Activated CD4-positive, CD25-positive, alpha-beta regulatory T cell treated with anti-CD3 and anti-CD28 coated beads, Interleukin-2, amount 50 U/mL, for 24 hours (primary cell): Measurements from ENCODE around the gene TAF4.

Experiments
- ATAC-seq, 2 donors: fragments of 150-1000 bp; cut with Tn5 transposase; one replicate each; pipeline ENCODE4 v1.10.0; 2021; ENCODE audit warnings: mild to moderate bottlenecking in 1 of 2, moderate library complexity in 1 of 2

The TAF4 gene

GRCh38 chr20:62055106-62055861, 10.4 kb downstream of the TAF4 start:
- ATAC-seq, result no peak

GRCh38 chr20:62054451-62054953, 11.2 kb downstream of the TAF4 start:
- no peak for ATAC-seq

- no peak for ATAC-seq
Measured at GRCh38 chr20:62053465-62054196, 12.1 kb downstream of the TAF4 start.

GRCh38 chr20:62052842-62053464, 12.7 kb downstream of the TAF4 start:
- no peak for ATAC-seq

- ATAC-seq, result no peak
Measured at GRCh38 chr20:62052336-62052841, 13.3 kb downstream of the TAF4 start.

- no peak for ATAC-seq
Measured at GRCh38 chr20:62051546-62052255, 14.0 kb downstream of the TAF4 start.

GRCh38 chr20:62051144-62051543, 14.5 kb downstream of the TAF4 start:
- ATAC-seq, result no peak

- no peak for ATAC-seq
Measured at GRCh38 chr20:62050166-62051120, 15.2 kb downstream of the TAF4 start.

- no peak for ATAC-seq
Measured at GRCh38 chr20:62049342-62050165, 16.1 kb downstream of the TAF4 start.

GRCh38 chr20:62048821-62049291, 16.8 kb downstream of the TAF4 start:
- no peak for ATAC-seq

GRCh38 chr20:62048346-62048761, 17.3 kb downstream of the TAF4 start:
- ATAC-seq, result no peak

- ATAC-seq, result no peak
Measured at GRCh38 chr20:62047666-62048345, 17.9 kb downstream of the TAF4 start.

- ATAC-seq, result no peak
Measured at GRCh38 chr20:62046431-62046830, 19.2 kb downstream of the TAF4 start.

GRCh38 chr20:62045529-62046285, 20.0 kb downstream of the TAF4 start:
- no peak for ATAC-seq

- ATAC-seq, result no peak
Measured at GRCh38 chr20:62045118-62045517, 20.6 kb downstream of the TAF4 start.

GRCh38 chr20:62044631-62045030, 21.1 kb downstream of the TAF4 start:
- no peak for ATAC-seq

GRCh38 chr20:62043131-62043914, 22.4 kb downstream of the TAF4 start:
- ATAC-seq, result no peak
